HG03095 (cell line): ENCODE data around the gene TPM4.
"Not testable (repeated sequence)": the region's sequence is repeated elsewhere in the genome, so short reads cannot be mapped to it uniquely, and the experiment has no call there.

Source experiments
- ATAC-seq: cut with Tn5 transposase; IDR thresholded peaks from one replicate; pipeline ENCODE4 v1.9.1; 2021; ENCODE audit warnings: moderate library complexity; ENCODE audit not compliant: unreplicated experiment

The TPM4 gene

DNA sequence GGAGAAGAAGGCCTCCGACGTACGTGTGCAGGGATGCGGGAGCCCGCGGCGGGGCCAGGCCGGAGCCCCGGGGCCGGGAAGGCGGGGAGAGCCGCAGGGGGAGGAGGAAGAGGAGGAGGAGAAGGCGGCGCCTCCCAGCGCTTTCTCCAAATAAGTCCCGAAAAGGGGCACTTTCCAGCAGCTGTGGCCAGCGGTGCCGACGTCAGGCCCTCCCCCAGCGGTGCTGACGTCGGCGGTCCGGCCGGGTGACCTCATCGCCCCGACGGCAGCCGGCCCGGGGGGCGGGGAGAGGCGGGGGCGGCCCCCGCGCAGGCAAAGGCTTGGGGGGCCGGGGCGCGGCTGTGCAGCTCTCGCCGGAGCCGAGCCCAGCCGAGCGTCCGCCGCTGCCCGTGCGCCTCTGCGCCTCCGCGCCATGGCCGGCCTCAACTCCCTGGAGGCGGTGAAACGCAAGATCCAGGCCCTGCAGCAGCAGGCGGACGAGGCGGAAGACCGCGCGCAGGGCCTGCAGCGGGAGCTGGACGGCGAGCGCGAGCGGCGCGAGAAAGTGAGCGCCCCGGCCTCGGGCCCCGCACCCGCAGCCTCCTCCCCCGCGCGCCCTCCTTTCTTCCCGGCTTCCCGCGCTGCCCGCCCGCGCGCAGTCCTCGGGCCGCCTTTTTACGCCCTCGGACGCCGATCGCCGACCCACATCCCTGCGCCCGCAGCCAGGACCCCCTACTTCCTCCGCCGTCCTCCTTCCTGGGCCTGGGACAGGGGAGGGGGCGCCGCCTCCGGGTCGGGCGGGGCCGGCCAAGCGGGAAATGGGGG, at the start of gene TPM4:
Gene TPM4 (plus strand): TSS at position 342 of the 804 bp plus-strand sequence. CDS start 71 bp downstream, at position 413.
- no peak for ATAC-seq

DNA sequence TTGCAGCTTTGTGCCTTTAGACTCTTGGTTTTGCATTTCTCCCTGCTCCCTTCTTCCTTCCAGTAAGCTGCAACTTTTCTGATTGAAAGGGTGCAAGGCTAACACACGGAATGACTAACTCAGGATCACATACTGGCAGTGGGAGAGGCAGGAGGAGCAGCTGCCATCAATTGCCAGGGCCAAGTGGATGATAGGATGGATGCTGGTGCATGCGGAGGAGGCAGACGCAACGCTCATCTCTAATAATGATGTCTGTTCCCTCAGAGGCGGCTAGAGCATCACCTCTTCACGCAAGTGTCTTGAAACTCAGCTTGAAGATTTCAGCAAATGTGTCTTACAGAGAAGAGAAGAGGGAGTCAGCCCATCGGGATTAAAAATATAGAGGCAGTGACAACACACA, 49.5 kb upstream of the TPM4 start:
- ATAC-seq, result no peak

DNA sequence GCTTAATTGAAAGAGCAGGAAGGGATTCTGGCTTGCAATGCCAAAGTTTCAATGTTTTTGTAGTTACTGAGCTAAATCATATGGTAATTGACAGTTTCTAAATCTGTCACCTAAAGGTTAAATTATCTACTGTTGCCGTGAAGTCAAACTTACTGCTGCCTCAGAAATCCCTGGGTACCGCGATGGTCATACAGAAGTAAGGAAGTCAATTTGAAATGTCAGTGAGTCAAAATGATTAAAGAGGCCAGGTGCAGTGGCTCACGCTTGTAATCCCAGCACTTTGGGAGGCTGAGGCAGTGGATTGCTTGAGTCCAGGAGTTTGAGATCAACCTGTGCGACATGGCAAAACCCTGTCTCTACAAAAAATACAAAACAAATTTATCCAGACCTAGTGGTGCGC, 48.8 kb upstream of the TPM4 start:
- no peak for ATAC-seq

DNA sequence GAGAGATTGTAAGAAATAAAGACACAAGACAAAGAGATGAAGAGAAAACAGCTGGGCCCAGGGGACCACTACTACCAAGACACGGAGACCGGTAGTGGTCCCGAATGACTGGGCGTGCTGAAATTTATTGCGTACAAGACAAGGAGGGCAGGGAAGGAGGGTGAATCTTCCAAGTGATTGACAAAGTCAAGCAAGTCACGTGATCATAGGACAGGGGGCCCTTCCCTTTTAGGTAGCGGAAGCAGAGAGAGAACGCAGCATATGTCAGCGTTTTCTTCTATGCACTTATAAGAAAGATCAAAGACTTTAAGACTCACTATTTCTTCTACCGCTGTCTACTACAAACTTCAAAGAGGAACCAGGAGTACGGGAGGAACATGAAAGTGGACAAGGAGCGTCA, 46.1 kb upstream of the TPM4 start:
- ATAC-seq, result not testable (repeated sequence)

DNA sequence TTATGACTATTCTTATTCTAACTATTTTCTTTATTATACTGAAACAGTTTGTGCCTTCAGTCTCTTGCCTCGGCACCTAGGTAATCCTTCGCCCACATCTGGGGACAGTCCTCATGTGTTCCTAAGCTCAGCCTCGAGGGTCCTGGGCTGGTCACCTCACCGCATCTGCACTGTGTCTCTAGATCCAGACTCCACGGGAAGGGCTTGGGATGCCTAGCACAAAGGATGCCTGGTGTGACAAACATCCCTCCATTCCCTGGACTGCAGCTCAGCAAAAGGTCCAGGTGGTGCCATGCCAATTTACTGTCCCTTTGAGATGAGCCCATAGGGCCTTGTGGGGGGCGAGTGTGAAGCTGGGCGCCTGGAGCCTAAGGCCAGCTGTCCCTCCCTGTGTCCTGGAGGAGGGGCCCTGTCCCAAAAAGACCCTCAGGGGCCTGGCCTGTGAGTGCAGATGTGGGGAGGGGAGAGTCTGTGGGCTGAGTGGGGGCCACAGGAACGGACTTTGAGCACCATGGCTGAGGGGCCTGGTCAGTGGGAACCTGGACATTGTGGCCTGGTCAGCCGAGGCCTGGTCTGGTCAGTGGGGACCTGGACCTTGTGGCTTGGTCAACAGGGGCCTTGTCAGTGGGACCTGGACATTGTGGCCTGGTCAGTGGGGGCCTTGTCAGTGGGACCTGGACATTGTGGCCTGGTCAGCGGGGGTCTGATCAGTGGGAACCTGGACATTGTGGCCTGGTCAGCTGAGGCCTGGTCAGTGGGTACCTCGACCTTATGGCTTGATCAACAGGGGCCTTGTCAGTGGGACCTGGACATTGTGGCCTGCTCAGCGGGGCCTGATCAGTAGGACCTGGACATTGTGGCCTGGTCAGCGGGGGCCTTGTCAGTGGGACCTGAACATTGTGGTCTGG, 45.1 kb upstream of the TPM4 start:
- ATAC-seq, result no peak

DNA sequence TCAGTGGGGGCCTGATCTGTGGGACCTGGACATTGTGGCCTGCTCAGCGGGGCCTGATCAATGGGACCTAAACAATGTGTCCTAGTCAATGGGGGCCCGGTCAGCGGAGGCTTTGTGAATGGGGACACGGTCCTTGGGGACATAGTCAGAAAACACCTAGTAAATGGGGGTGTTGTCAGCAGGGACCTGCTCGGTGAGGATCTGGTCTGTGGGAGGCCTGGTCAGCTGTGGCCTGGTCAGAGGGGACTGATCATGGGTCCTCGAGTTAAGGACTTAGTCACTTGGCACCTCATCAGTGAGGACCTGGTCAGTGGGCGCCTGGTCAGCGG, 44.5 kb upstream of the TPM4 start:
- ATAC-seq, result no peak

DNA sequence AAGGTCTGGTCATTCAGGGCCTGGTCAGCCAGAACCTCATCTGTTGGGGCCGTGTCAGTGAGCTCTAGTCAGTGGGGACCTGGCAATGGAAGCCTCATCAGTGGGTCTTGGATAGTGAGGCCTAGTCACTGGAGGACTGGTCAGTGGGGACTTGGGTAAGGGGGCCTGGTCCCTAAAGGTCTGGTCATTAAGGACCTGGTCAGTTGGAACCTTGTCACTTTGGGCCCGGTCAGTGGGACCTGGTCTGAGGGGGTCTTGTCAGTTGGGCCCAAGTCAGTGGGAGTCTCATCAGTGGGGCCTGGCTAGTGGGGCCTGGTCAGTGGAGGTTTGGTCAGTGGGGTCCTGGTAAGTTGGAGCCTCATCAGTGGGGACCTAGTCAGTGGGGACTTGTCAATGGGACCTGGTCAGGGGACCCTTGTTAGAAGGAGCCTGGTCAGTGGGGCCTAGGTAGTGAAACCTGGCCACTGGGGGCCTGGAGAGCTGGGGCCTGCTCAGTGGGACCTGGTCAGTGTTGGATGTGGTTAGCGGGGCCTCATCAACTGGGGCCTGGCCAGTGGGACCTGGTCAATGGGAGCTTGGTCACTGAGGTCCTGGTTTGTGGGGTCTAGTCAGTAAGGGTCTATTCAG, 43.7 kb upstream of the TPM4 start:
- ATAC-seq, result no peak

DNA sequence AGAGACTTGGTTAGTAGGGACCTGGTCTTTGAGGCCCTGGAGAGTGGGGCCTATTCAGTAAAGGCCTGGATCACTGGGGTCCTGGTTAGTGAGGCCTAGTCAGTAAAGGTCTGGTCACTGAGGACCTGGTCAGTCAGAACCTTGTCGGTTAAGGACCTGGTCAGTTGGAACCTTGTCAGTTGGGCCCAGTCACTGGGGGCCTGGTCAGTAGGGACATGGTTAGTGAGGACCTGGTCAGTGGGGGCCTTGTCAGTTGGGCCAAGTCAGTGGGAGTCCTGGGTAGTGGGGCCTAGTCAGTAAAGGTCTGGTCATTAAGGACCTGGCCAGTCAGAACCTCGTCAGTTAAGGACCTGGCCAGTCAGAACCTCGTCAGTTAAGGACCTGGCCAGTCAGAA, 43.2 kb upstream of the TPM4 start:
- ATAC-seq, result no peak

DNA sequence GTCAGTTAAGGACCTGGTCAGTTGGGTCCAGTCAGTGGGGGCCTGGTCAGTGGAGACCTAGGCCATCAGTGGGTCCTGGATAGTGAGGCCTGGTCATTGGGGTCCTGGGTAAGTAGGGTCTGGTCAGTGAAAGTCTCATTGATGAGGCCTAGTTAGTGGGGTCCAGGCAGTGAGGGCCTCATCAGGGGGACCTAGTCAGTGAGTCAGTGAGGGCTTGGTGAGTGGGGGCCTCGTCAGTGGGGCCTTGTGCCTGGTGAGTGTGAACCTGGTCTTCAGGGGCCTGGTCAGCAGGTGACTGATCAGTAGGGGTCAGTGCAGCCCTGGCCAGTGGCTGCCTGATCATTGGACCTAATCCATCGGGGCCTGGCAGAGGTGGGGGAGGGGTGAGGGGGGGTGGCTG, 42.6 kb upstream of the TPM4 start:
- ATAC-seq, result no peak

DNA sequence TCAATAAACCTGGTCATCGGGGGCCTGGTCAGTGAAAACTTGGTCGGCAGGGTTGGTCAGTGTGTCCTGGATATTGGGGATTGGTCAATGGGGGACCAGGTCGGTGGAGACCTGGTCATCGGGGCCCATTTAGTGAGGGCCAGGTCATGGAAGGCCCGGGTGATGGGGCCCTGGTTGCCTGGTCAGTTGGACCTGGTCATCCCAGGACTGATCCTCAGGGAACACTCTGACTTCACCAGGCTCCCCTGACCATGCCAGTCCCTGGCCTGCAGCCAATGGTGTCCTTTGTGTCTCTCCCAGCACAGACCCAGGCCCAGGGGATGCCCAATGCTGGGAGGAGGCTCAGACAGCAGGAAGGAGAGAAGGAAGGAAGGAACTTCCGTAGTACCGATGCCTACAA, 42.1 kb upstream of the TPM4 start:
- ATAC-seq, result no peak

DNA sequence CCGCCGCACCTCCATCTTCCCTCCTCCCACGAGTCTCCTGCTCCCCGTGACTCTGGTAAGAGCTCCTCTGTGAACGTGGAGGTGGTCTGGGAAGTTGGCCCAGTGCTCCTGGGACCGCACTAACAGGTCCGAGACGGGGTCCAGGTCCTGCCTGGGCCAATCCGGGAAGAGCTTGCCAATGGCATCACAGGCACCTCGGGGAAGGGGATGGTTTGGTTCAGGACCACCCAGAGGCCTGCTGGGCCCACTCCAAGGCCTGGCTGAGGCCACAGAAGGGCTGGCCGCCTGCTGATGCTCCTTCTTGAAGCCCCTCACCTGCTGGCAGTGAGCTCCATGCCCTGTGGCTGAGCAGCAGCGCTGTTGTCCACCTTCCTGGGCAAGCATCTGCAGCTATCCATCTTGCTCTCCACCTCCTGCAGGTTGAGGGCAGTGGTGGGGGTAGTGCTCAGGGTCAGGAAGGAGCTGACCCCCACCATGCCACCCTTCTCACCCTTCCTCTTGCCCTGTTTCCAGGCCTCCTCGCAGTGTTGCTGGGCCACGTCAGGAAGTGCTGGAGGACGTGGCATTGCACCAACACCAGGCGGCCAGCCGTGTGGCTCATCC, 41.2 kb upstream of the TPM4 start:
- no peak for ATAC-seq

DNA sequence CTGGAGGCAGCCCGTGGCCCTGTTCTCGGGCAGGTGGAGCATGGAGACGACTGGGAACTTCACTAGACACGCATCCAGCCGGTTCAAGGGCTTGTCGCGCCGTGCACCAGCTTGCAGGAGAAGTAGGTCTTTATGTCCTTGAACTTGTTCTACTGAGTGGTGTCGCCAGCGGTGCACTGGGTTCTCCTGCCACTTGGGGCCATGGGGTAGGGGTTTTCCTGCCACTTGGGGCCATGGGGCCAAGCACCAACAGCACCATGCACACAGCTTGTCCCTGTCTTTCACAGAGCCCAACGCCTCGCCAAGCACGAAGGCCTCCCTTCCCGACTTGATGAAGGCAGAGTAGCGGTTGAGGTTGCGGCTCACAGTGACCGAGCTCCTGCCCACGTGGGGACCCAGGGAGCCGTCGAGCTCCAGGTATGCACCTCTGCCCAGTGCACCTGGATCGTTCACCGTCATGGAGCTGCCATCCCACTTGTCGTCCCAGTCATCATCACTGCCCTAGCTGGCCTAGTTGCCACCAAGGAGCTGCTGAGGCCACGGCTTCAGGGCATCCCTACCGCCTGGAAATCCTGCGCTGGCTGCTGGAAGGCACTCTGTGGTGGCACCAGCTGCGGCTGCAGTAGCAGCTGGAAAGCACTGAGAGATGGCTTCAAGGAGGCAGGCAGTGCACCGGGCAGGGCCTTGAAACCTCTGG, 40.5 kb upstream of the TPM4 start:
- ATAC-seq, result no peak

DNA sequence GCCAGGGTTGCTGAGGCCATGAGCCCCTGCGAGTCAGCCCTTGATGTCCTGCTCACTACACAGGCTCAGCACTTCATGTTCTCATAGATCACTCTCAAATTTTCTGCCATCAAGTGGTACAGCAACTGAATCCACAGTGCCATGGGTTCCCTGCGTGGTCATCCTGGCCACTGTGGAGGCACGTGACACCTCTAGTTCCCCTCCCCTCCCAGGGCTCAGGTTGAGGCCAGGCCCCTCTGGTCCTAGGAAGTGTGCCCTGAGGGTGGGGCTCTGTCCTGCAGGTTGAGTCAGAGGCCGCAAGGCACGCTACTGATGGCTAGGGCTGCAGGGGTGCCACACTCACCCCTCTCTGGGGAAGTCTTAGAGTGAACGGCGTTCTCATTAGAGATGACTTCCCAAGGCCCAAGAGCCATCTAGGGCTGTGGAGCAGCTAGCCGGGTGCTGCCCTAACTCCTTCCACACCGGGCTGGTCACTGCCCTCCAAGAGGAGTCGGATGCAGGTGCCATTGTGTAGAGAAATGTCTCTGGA, 39.8 kb upstream of the TPM4 start:
- no peak for ATAC-seq

DNA sequence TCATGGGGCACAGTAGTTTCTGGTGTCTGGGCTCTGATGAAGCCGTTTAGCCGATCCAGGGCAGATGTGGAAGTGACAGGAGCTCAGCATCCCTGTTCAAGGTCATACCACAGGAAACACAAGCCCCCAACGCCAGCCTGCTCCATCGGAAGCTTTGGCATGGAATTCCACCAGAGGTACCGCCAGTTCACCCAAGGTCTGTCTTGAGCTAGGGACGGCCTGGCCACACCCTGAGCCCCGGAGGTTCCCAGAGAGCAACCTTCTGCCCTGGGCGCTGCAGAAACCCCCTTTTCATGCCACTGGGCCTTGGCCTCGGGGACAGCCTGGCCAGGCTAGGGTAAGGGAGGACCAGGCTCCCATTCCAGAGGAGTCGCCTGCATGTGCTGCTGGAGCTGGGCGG, 39.4 kb upstream of the TPM4 start:
- ATAC-seq, result no peak

DNA sequence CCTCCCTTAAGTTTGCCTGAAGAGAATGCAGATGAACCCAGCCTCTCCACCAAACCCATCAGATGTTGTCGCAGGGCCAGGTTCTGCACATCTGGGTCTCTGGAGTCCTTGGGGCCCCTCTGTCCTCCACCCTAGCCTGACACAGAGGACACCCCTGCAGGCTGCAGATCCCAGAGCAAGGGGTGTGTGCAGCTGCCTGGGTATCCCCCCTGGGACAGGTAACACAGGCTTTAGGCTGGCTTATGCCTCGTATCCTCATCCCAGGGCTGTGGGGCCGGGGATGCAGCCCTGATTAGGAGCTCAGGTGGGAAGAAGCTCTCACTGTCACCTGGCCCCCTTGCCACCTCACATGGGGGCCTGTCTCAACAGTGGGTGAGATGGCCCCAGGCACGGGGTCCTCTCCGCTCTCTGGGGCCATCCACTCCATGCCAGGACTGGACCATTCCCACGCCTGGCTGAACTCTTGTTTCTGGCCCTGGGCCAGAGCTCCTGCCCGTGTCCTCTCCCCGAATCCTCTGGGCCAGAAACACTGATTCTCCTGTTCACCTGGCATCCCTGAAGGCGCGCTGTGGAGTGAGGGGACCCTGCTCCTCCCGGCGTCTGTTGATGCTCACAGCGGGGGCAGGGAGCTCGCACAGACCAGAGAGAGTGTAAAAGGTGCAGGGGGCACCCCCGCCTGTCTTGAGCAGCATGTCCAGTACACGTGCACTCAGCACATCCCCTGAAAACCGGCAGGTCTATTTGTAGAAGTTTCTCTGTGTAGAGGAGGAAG, 38.7 kb upstream of the TPM4 start:
- ATAC-seq, result no peak

DNA sequence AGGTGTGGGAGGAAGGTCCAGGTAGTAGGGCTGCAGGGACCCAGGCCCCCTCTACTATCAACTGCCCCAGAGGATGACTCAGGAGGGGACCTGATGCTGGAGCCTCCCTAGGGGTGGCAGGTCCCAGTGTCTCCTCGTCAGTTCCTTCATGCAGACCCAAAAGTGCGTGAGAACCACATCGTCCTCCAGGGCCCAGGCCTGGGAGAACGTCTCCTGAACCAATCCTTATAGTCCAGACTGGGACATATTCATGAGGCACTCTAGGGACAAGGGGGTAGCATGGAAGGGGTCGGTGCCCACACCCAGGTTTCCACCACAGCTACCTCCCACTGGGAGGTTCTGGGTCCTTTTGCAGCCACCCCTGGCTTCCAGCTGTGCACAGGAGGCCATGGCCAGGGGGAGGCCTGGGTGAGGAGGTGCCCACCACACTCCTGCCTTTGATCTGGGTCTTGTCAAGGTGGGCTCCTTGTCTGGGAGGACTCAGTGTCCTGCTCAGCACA, 38.0 kb upstream of the TPM4 start:
- ATAC-seq, result no peak

DNA sequence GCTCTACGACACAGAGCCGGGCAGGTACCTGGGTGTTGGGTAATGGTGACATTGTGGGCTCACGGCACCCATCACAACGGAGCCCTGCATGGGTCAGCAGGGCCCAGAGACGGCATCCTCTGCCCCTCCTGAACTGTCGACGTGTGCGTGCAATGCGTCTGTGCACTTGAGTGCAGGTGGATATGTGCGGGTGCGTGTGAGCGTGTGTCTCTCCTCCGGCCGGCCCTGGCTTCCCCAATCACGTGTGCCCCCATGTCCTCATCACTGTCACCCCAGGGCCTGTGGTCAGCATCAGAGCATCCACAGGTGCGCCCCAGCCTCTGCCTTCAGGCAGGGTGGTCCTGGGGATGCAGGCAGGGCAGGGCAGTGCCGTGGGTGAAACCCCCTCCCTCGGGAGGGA, 37.2 kb upstream of the TPM4 start:
- ATAC-seq, result no peak

DNA sequence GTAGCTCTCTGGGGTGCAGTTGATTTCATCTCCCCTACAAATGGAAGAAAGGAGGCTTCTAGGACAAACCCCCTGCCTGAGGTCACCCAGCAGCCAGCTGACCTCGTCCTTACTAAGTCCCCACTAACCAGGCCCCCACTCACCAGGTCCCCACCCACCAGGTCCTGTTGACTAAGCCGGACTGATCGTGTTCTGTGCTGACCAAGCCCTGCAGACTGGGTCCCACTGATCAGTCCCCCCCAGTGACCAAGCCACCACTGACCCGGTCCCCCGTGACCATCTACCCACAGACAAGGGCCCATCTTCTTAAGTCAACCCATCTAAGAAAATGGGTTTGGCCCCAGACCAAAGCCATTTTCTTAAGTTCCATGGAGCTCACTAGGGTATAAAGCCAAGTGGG, 36.8 kb upstream of the TPM4 start:
- ATAC-seq, result no peak

DNA sequence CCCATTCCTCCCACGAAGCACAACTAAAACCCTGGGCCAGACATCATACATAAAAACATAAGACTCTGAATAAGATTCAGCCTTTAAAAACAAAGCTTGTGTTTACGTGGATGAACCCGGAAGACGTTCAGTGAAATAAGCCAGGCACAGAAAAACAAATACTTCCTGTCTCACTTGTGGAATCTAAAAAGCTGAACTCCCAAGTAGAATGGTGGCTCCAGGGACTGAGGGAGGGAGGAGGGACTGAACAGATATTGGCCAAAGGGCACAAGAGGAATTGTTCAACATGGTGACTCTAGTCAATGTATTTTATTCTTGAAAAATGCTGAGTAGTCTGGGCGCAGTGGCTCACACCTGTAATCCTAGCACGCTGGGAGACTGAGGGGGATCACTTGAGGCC, 35.7 kb upstream of the TPM4 start:
- no peak for ATAC-seq
